HG03060 (cell line): ENCODE measurements around the gene PTPRN2.
"Not testable (repeated sequence)": the region's sequence is repeated elsewhere in the genome, so short reads cannot be mapped to it uniquely, and the experiment has no call there.

Experiments used
- ATAC-seq: cut with Tn5 transposase; IDR thresholded peaks from one replicate; pipeline ENCODE4 v1.9.1; 2021; ENCODE audit warnings: low read depth, moderate number of reproducible peaks; ENCODE audit not compliant: unreplicated experiment

The PTPRN2 gene

DNA sequence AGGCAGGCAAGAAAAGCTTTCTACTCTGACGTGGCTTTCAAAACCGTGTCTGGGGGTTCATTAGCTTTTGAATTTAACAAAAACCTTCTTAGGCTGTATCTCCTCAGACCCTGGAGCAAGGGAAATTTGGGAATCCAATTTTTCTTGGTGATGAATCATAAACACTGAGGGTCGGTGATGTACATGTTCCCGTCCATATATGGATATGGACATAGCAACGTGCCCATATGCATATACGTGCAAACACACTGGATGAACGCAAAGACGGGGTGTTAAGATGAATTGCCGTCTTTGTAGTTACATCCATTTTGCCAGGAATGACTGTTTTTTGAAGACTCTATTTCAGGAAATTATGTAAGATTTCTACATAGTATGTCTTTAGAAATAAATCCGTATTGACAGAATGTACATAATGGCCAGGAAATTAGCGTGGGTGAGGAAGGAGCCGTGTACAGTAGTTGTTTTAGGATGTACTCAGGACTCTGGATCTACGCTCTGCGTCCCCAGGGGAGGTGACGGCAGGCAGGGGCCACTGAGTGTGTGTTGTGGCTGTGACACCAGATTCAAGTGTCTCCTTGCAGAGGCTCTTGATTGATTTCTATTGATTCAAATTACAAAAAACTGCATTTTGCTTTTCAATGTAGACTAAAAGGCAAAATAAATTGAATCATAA lies 1012.6 kb downstream of the PTPRN2 start:
- no peak for ATAC-seq

DNA sequence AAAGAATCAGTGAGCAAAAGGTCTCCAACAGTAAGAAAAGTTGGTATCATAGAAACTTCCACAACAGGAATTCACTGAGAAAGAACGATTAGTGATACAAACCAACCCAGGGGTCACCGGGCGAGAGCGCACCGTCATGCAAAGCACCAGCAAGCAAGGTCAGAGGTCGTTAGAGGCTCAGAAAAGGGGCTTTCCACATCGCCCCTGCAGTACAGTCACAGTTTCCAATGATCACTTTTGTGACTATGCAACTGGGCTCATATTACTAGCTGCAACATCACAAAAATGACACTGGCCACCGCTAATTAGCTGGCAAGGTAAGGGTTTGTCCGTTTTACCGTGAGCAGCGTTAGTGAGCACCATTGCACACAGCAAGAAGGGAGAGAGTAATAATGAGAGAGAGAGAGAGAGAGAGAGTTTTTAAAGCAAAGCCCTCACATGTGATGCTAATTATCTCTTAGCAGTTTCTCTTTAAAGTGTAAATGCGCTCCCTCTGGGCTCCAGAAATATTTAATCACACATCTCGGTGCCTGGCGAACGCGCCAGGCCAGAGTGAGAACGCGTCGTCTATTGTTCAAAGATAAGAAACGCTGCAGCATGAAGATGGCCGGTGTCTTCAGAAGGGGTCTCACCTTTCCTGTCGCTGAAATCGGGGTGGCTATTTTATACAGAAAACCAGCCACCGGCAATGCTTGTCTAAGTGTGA lies 1013.4 kb downstream of the PTPRN2 start:
- ATAC-seq = no peak

DNA sequence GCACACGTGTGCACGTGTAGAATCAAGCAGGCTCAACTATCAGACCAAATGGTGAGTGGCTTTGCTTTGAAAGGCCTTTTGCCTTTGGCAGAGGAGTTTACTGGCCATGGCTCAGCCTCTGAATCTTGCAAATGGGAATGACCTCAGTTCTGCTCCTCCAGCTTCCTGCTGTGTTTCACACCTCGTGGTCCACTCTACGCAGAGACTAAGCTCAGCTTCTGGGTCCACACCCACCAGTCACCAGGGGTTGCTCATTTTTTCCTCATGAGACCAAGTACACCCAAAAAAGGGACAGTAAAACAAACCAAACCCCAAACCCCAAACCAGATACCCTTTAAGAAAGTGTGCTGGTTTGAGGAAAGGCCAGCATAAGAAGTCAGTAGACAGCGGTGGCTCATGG lies 1014.4 kb downstream of the PTPRN2 start:
- ATAC-seq = no peak

DNA sequence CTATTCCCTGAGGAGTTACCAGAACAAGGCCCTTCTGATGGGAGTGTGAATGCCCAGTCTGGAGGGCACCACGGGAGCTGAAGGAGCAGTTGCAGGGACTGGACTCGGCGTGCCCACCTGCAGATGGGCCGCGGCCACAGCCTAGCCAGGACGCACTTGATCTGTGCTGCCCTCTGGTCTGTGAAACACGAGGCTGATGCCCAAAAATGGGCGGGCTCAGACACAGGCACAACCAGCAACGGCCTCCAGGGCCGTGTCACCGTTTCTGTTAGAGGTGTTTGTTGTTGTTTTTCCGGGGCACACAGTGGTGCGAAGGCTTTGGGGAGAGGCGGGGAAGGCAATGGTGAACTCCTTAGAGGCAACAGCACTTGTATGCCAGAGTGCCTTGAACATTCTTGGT lies 1015.0 kb downstream of the PTPRN2 start:
- no peak for ATAC-seq

DNA sequence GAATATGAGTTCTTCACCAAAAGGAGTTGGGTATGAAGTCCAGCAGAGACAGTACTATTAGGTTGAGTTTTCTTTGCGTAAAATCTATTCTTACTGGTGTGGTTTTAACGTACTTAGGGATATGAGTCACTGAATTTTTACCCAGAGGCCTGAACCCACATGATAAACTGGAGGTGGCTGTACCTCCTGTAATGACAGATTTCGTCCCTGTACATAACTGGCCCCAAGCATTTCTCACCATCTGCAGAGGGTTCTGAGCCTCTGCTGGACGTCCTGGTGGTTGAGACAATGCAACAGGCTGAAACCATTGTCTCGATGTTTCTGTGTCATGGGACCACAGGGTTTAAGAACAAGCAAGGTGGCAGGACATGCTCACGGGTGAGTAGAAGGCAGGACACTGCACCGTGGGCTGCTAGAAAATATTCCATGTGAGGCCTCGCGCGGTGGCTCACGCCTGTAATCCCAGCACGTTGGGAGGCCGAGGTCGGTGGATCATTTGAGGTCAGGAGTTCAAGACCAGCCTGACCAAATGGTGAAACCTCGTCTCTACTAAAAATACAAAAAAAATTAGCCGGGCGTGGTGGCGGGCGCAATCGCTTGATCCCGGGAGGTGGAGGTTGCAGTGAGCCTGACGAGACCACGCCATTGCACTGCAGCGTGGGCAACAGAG lies 1017.0 kb downstream of the PTPRN2 start:
- no peak for ATAC-seq

DNA sequence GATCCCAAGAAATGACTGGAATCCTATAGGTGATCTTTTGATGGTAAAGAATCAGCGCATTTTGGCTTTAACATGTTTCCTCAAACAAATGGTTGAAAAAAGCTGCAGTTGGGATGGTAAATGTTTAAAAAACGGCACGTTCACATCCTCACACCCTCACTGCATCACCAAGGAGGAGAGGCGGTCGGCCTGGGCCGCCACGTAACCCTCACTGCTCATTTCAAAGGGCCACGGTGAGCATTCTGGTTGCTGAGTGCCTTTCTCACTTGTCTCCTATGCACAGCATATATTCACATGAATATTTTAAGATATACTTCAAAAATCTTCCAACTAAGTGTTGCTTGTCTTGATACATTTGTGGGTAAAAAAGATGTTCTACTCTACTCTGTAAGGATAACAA lies 1017.7 kb downstream of the PTPRN2 start:
- ATAC-seq = no peak

DNA sequence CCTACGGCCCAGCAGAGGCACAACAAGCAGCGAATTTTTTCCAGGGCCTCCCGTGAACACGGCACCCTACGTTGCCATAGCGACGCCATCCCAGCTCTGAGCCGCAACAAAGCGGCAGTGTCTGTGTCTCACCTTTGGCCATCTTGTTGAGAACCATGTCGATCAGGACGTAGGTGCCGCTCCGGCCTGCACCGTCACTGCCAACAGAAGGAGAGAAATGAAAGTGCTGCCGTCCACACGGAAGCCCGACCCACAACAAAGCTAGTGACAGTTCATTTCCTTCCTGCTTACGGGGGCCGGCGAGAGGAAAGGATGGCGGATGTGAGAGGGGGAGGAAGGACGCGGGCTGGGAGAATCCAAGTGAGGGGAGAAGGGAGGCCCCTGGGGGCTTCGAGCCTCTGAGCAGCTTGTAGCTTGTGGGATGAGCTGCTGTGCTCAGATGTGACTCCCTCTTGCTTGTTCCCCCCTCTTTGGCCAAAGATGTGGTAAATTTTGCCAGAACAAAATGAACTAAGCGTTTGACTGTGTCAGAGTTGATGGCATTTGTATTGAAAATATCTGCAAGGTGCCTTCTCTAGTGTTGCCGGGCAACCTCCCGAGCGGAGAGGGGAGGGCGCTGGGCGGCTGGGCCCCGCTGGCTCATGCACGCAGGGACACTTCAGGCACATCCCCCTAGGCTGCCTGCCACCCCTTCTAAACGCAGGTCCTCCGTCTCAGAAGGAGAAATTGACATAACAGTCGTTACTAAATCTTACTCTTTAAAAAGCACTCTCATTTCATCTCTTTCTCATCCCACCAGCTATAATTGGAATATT lies 1018.6 kb downstream of the PTPRN2 start:
- no peak for ATAC-seq

DNA sequence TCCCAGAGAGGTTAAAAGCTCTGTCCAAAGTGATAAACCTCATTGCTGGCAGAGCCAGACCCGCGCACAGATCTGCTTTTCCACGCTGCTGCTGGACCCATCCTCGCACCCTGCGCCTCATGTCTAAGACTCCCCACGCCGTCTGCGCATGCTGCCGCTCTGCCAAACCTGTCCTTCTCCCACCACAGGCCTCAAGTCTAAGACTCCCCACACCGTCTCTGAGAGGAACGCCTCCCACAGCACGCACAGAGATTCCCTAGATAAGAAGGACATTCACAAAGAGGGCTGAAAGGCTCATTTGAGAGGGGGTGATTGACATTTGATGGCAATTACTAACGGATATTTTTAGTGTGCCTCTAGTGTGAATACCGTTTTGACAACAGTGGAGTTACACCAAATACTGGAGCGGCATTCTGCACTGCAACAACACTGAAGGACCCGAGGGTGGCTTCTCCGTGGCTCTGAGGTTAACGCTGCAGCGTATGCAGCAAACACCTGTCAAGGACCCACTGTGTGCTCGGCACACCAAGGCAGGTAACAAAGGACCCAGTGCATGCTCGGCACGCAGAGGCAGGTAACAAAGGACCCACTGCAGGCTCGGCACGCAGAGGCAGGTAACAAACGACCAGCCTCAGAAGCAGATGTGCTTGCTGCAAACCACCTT lies 1019.4 kb downstream of the PTPRN2 start:
- no peak for ATAC-seq

DNA sequence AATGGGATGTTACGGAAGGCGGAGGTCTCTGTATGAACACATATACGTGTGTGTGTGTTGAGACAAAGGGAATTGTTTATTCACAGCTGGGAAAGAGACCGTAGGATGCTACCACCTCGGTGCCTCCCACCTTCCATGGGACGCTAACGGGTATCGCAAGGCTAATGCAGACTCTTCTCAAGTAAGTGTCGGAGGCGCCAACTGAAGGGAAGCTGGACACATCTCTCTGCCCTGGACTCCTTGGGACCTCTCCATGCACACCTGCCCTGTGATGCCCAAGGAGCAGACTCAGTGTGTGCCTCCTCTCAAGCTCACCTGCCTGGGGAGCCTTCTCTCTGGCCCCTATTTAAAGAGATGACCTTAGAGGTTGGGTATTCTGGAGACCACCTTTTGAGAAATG lies 1020.0 kb downstream of the PTPRN2 start:
- no peak for ATAC-seq

DNA sequence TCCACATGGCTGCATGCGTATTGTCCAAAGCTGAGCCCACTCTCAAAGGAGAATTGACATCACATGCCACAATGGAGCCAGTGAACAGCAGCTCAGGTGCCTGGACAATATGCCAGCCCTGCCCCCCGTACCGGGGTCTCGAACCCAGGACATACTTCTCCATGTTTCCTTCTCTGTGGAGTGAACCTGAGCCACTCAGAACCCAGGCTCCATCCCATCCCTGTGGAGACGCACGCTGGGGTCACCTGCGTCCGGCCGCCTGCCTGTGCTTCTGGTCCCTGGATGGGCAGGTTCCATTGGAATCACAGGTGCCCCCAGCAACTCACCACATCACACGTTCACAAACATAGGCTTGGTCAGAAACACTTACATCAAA lies 1021.0 kb downstream of the PTPRN2 start:
- no peak for ATAC-seq

DNA sequence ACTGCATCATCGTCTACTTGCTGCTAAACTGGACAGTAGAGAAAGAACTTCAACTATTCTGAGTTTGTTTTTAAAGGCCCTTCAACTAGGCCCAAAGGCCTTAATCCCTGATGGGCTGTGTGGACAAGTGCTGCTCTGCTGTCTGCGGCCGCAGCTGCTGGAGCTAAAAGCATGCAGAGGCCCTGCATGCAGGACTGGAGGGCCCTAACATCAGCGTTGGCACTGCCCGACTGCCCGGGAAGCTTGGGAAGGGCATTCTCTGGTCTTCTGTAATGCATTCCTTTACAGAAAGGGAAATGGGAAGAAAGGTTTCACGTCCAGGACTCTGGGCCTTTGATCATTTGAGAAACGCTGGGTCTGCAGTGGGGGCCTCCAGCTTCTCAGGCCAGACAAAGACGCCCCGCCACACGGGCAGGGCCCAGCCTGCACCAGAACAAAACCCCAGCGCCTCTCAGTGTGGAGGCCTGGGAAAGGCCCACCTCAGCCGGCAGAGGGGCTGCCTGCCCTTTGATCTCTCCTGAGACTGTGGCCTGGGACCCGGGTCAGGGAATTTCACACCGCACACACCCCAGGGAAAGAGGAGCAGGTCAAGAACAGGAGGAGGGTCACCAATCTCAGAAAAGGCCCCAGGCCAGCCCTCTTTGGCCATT lies 1021.5 kb downstream of the PTPRN2 start:
- no peak for ATAC-seq

DNA sequence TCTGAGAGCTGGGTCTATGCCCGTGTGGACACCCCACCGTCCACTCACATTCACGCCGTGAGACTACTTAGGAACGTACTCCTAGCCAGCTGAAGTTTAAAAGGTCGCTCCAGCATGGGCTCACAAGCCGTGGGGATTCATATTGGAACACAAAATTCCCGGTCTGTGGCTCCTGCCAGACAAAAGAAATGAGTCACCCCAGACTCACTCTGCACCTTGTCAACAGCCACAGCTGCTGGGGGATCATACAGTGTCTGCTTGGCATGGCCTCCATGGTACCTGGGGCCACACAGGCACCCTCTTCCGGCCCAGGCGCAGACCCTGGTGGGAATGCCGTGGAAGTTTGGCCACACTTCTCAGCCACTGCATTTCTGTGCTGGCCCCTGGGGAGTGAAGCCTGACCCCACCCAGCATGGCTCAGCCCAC lies 1022.4 kb downstream of the PTPRN2 start:
- no peak for ATAC-seq

DNA sequence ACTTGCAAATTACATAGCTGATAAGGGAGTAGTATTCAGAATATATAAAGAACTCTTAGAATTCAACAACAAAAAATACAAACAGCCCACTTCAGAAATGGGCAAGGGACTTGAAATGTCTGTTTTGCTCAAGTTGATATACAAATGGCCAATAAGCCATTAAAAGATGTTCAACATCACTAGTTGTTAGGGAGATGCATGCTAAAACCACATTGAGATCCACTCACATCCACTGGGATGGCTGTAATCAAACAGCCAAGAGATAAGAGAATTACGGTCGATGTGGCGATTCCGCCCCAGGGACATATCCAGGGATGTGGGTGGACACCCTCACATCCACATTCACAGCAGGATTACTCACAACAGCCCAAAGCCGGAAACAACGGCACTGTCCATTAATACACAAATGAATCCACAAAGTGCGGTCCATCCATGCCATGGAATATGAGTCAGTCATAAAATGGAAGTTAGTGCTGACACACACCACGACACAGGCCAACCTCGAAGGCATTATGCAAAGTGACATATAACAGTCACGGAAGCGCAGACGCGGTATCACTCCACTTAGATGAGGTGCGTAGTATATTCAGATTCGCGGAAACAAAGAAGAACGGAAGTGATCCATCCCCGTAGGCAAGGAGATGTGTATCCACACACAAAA lies 1023.0 kb downstream of the PTPRN2 start:
- ATAC-seq = no peak

DNA sequence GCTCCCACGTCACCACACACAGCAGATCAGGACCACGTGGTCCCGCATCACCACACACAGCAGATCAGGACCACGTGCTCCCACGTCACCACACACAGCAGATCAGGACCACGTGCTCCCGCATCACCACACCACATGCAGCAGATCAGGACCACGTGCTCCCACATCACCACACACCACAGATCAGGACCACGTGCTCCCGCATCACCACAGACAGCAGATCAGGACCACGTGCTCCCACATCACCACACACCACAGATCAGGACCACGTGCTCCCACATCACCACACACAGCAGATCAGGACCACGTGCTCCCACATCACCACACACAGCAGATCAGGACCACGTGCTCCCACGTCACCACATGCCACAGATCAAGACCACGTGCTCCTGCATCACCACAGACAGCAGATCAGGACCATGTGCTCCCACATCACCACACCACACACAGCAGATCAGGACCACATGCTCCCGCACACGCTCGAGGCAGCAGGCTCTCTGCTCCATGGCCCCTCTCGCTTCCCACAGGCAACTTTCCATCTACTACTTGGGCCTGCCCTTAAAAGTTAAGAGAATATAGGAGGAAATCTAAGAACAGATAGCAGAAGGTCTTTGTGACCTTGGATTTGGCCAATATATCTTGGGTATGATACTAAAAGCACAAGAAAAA lies 1024.0 kb downstream of the PTPRN2 start:
- ATAC-seq = not testable (repeated sequence)

DNA sequence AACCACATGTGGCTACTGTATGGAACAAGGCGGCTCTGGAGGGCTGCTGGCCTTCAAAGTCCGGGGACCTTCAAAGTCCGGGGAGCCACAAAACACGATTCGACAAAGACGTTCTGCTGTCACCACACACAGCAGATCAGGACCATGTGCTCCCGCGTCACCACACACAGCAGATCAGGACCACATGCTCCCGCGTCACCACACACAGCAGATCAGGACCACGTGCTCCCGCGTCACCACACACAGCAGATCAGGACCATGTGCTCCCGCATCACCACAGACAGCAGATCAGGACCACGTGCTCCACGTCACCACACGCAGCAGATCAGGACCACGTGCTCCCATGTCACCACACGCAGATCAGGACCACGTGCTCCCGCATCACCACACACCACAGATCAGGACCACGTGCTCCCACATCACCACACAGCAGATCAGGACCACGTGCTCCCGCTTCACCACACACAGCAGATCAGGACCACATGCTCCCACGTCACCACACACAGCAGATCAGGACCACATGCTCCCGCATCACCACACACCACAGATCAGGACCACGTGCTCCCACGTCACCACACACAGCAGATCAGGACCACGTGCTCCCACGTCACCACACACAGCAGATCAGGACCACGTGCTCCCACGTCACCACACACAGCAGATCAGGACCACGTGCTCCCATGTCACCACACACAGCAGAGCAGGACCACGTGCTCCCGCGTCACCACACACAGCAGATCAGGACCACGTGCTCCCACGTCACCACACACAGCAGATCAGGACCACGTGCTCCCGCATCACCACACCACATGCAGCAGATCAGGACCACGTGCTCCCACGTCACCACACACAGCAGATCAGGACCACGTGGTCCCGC lies 1024.9 kb downstream of the PTPRN2 start:
- ATAC-seq = not testable (repeated sequence)

DNA sequence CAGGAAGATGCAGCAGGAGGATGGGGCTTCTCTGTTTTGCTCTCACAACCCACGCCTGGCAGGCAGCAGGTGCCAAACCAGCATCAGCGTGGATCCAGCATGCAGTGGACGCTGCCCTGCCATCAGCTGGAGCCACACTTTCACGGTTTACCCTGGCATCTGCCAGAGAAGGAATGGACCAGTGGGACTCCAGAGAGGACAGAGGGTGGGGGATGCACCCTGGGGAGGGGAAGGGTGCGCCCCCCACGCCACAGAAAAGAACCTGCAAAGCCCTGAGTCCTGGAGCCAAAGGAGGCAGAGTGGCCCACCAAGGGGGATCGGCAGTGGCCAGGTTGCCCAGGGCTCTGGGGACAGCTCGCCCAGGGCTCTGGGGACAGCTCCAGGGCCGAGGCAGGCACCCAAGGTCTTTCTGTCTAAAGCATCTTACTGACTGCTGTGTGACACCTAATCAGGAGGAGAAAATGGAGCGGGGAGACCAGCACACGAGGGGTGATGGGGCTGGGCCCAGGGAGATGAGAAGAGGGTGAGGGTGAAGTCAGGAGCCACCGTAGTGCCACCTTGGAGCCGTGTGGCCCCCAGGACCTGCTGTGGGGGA lies 1025.7 kb downstream of the PTPRN2 start:
- ATAC-seq = no peak

DNA sequence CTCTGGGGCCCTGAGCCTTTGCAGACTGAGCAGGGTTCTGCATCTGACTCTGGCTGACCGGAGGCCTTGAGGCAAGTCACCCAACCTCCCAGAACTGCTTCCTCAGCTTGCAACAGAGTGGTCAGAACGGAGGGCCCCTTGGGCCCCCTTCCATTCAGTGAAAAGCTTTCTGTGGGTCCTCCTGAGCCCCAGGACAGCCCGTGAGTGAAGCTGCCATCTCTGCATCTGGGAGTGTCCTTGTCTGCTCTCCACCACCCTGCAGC lies 1026.2 kb downstream of the PTPRN2 start:
- no peak for ATAC-seq
